H1 (cell line): ENCODE data around the gene GJB3. TPM values are rescaled to one million over a fixed set of nuclear protein-coding genes. Genes with fewer than 3 reads are reported as not detected.

Experiments
- CTCF ChIA-PET: fragments of 300-600 bp; sonication (Branson Sonifier 250); formaldehyde crosslinking; loops from one replicate; lab custom pipeline; 2021; ENCODE audit not compliant: partially characterized antibody; lab: Charles Lee
- POLR2A ChIA-PET: fragments of 300-600 bp; sonication (Branson Sonifier 250); formaldehyde crosslinking; loops from one replicate; lab custom pipeline; 2021; ENCODE audit warnings: inconsistent platforms; ENCODE audit not compliant: partially characterized antibody; lab: Charles Lee
- DNase-seq, 2 experiments: peaks; one replicate each; pipeline versions ENCODE4 v3.0.0 to v3.0.0-alpha.2; 2010 to 2022; ENCODE audit warnings: low spot score in 2 of 2, low read depth in 1 of 2, mixed read lengths in 1 of 2
- FAIRE-seq: peaks from 2 replicates; lab custom pipeline; 2011; peaks lifted over from hg19 to GRCh38; lab: Jason Lieb, UNC
- H2AFZ ChIP-seq: 2 replicates; pipeline ENCODE4 v1.8.1; 2012; ENCODE audit warnings: low read length, inconsistent platforms
- H2AK5ac ChIP-seq: 2 replicates; pipeline ENCODE4 v1.6.1; 2013; ENCODE audit warnings: low read depth, low read length
- H2BK120ac ChIP-seq: replicated peaks from 2 replicates; pipeline ENCODE3; 2013; ENCODE audit warnings: low read depth, low read length, inconsistent platforms
- H2BK12ac ChIP-seq: 2 replicates; pipeline ENCODE4 v1.6.1; 2013; ENCODE audit warnings: low read depth, low read length
- H2BK15ac ChIP-seq: 2 replicates; pipeline ENCODE4 v1.6.1; 2013; ENCODE audit warnings: low read length
- H2BK20ac ChIP-seq: 2 replicates; pipeline ENCODE4 v1.6.1; 2013; ENCODE audit warnings: low read length
- H2BK5ac ChIP-seq: 2 replicates; pipeline ENCODE4 v1.6.1; 2013; ENCODE audit warnings: low read depth, low read length
- H3K14ac ChIP-seq: 2 replicates; pipeline ENCODE4 v1.6.1; 2013; ENCODE audit warnings: inconsistent platforms; ENCODE audit not compliant: insufficient read length
- H3K18ac ChIP-seq: 2 replicates; pipeline ENCODE4 v1.6.1; 2013; ENCODE audit warnings: low read length; ENCODE audit errors: extremely low read depth
- H3K23ac ChIP-seq: 2 replicates; pipeline ENCODE4 v1.6.1; 2013; ENCODE audit warnings: inconsistent platforms; ENCODE audit not compliant: insufficient read length
- H3K23me2 ChIP-seq: 2 replicates; pipeline ENCODE4 v1.6.1; 2013; ENCODE audit warnings: low read depth, low read length
- H3K27ac ChIP-seq: 2 replicates; pipeline ENCODE4 v1.6.1; 2011; ENCODE audit warnings: low read depth, low read length, inconsistent platforms
- H3K27me3 ChIP-seq, 4 experiments: replicated peaks in 1 of 4; 1 replicate in 1 of 4; 2 replicates in 3 of 4; pipeline versions ENCODE4 v1.6.1 to v1.8.1; 2011 to 2013; ENCODE audit warnings: low read length in 3 of 4, mild to moderate bottlenecking in 3 of 4, inconsistent platforms in 2 of 4, mixed read lengths in 2 of 4, moderate library complexity in 1 of 4; ENCODE audit not compliant: control insufficient read depth in 3 of 4, insufficient read depth in 3 of 4; ENCODE audit errors: extremely low read depth in 1 of 4
- H3K36me3 ChIP-seq, 4 experiments: 2 replicates each; pipeline versions ENCODE4 v1.6.1 to v1.8.1; 2011 to 2013; ENCODE audit warnings: mild to moderate bottlenecking in 4 of 4, low read length in 3 of 4, moderate library complexity in 2 of 4, control low read depth in 1 of 4, inconsistent platforms in 1 of 4; ENCODE audit not compliant: insufficient read depth in 4 of 4, control insufficient read depth in 2 of 4
- H3K4ac ChIP-seq: replicated peaks from 2 replicates; pipeline ENCODE3; 2013; ENCODE audit warnings: low read length, low read depth, mixed read lengths, inconsistent platforms; ENCODE audit not compliant: insufficient read length
- H3K4me1 ChIP-seq, 4 experiments: replicated peaks in 1 of 4; 1 replicate in 1 of 4; 2 replicates in 3 of 4; pipeline versions ENCODE4 v1.6.1 to v1.8.1; 2011 to 2013; ENCODE audit warnings: low read length in 3 of 4, inconsistent platforms in 2 of 4, mixed read lengths in 1 of 4; ENCODE audit not compliant: insufficient read depth in 4 of 4, control insufficient read depth in 3 of 4
- H3K4me2 ChIP-seq, 2 experiments: 2 replicates each; pipeline versions ENCODE4 v1.6.1 to v1.8.1; 2011 to 2013; ENCODE audit warnings: low read depth in 2 of 2, low read length in 2 of 2, control low read depth in 1 of 2, inconsistent platforms in 1 of 2, mild to moderate bottlenecking in 1 of 2; ENCODE audit not compliant: insufficient read depth in 1 of 2
- H3K4me3 ChIP-seq, 4 experiments: fragments of 200-600, 300-600 bp in 1 of 4; sonication (generic), shearing (Covaris generic), sonication (Bioruptor Twin) in 1 of 4; 2 replicates each; pipeline versions ENCODE4 v1.5.1 to v1.8.1; 2011 to 2016; ENCODE audit warnings: low read length in 4 of 4, low read depth in 3 of 4, control low read depth in 2 of 4, inconsistent platforms in 2 of 4, mild to moderate bottlenecking in 2 of 4, mixed read lengths in 1 of 4, moderate library complexity in 1 of 4; ENCODE audit not compliant: insufficient read depth in 2 of 4; ENCODE audit errors: extremely low read depth in 1 of 4
- H3K56ac ChIP-seq: replicated peaks from 2 replicates; pipeline ENCODE3; 2013; ENCODE audit warnings: low read depth, mild to moderate bottlenecking, mixed read lengths, low read length, inconsistent platforms; ENCODE audit not compliant: insufficient read length
- H3K79me1 ChIP-seq: 2 replicates; pipeline ENCODE4 v1.6.1; 2013; ENCODE audit warnings: low read depth, low read length, control low read depth
- H3K79me2 ChIP-seq, 2 experiments: 2 replicates each; pipeline versions ENCODE4 v1.6.1 to v1.8.1; 2012 to 2013; ENCODE audit warnings: low read length in 2 of 2, mild to moderate bottlenecking in 2 of 2, inconsistent platforms in 1 of 2; ENCODE audit not compliant: insufficient read depth in 2 of 2, control insufficient read depth in 1 of 2
- H3K9ac ChIP-seq, 4 experiments: replicated peaks in 1 of 4; 1 replicate in 1 of 4; 2 replicates in 3 of 4; pipeline versions ENCODE4 v1.6.1 to v1.8.1; 2011 to 2013; ENCODE audit warnings: low read depth in 3 of 4, low read length in 3 of 4, control low read depth in 2 of 4, mild to moderate bottlenecking in 2 of 4, moderate library complexity in 2 of 4, inconsistent platforms in 1 of 4; ENCODE audit errors: extremely low read depth in 1 of 4
- H3K9me3 ChIP-seq, 2 experiments: 2 replicates each; pipeline versions ENCODE4 v1.6.1 to v1.8.1; 2012 to 2013; ENCODE audit warnings: mild to moderate bottlenecking in 2 of 2, moderate library complexity in 2 of 2, control low read depth in 1 of 2, inconsistent platforms in 1 of 2, low read depth in 1 of 2, low read length in 1 of 2, mixed read lengths in 1 of 2; ENCODE audit not compliant: insufficient read depth in 2 of 2
- H4K20me1 ChIP-seq, 2 experiments: replicated peaks in 1 of 2; 2 replicates each; pipeline versions ENCODE3 to v1.8.1; 2011 to 2013; ENCODE audit warnings: inconsistent platforms in 2 of 2, low read length in 2 of 2, mild to moderate bottlenecking in 1 of 2; ENCODE audit not compliant: insufficient read depth in 2 of 2, control insufficient read depth in 1 of 2
- H4K5ac ChIP-seq: 2 replicates; pipeline ENCODE4 v1.6.1; 2013; ENCODE audit warnings: low read length, low read depth, mixed read lengths, inconsistent platforms; ENCODE audit not compliant: insufficient read length
- H4K8ac ChIP-seq: 2 replicates; pipeline ENCODE4 v1.8.0; 2013; ENCODE audit warnings: mild to moderate bottlenecking, moderate library complexity, low read length, inconsistent platforms; ENCODE audit not compliant: insufficient read depth; ENCODE audit errors: extremely low read depth
- H4K91ac ChIP-seq: replicated peaks from 2 replicates; pipeline ENCODE3; 2013; ENCODE audit warnings: low read length, mixed read lengths, inconsistent platforms; ENCODE audit not compliant: insufficient read length
- BACH1 ChIP-seq: IDR thresholded peaks from 2 replicates; pipeline ENCODE4 v1.6.1; 2012; ENCODE audit warnings: low read length, improper control_type of control experiment
- CBX5 ChIP-seq: fragments of 300-800, 300-1000 bp; sonication (generic); IDR thresholded peaks from 2 replicates; pipeline ENCODE4 v1.7.1; 2016; ENCODE audit warnings: antibody characterized with exemption, low read length, low read depth
- FOSL1 ChIP-seq: IDR thresholded peaks from 2 replicates; pipeline ENCODE4 v1.6.1; 2011; ENCODE audit warnings: mild to moderate bottlenecking, low read depth, low read length, moderate library complexity; ENCODE audit not compliant: insufficient read depth
- NRF1 ChIP-seq: IDR thresholded peaks from 2 replicates; pipeline ENCODE4 v1.6.1; 2011; ENCODE audit warnings: mild to moderate bottlenecking, low read depth, low read length, improper control_type of control experiment
- POLR2A ChIP-seq, 2 experiments: IDR thresholded peaks; 1 replicate in 1 of 2; 2 replicates in 1 of 2; pipeline ENCODE4 v1.6.1; 2011; ENCODE audit warnings: low read depth in 2 of 2, low read length in 2 of 2, mild to moderate bottlenecking in 2 of 2; ENCODE audit errors: control extremely low read depth in 1 of 2
- RXRA ChIP-seq: IDR thresholded peaks from 2 replicates; pipeline ENCODE4 v1.6.1; 2011; ENCODE audit warnings: low read depth, mild to moderate bottlenecking, low read length, moderate library complexity; ENCODE audit not compliant: insufficient read depth
- SP4 ChIP-seq: IDR thresholded peaks from 2 replicates; pipeline ENCODE4 v1.6.1; 2012; ENCODE audit warnings: low read length, inconsistent platforms
- TBP ChIP-seq: IDR thresholded peaks from 2 replicates; pipeline ENCODE4 v1.6.1; 2011; ENCODE audit warnings: low read depth, low read length, improper control_type of control experiment
- WGBS, 2 experiments: shearing (Covaris generic) in 1 of 2; methylation state at CpG; one replicate each; pipeline versions ENCODE4 v1.1.6 to v1.1.7; 2013 to 2015; ENCODE audit warnings: low lambda C conversion rate in 2 of 2, mixed read lengths in 2 of 2, inconsistent platforms in 1 of 2, low coverage in 1 of 2, missing lambda C conversion rate in 1 of 2; ENCODE audit not compliant: insufficient replicate concordance in 2 of 2, insufficient coverage in 1 of 2, insufficient read length in 1 of 2; ENCODE audit errors: extremely low coverage in 1 of 2, missing lambda C conversion rate in 1 of 2; 5-methylcytosine and 5-hydroxymethylcytosine counted together
- polyA plus RNA-seq, 7 experiments: library from polyadenylated mRNA; depleted of rRNA in 3 of 7; stranded (reverse) in 5 of 7; unstranded in 2 of 7; fragments of >200 nt in 5 of 7; fragments of 200-250 nt in 2 of 7; gene quantifications; 1 replicate in 5 of 7; 2 replicates in 1 of 7; 4 replicates in 1 of 7; pipeline versions ENCODE4 v1.2.1 to v1.2.3, GENCODE V29; 2011 to 2013; ENCODE audit warnings: missing spikeins in 2 of 7, mixed read lengths in 2 of 7
- total RNA-seq: library from RNA; stranded (reverse); fragmentation: NEBNext Ultra II Directional; extraction: Animal tissue kit (Norgen Biotek cat#: 25700); gene quantifications from 2 replicates; pipeline ENCODE4 v1.2.1, GENCODE V29; 2021
- TF ChIP-seq, protein P1 (sequence below), 3 experiments: IDR thresholded peaks; 1 replicate in 2 of 3; 2 replicates in 1 of 3; pipeline versions ENCODE4 v1.5.1 to v1.6.1; 2011; ENCODE audit warnings: low read length in 3 of 3, mild to moderate bottlenecking in 3 of 3, inconsistent platforms in 2 of 3, low read depth in 1 of 3, moderate library complexity in 1 of 3; ENCODE audit not compliant: insufficient read depth in 1 of 3; ENCODE audit errors: control extremely low read depth in 1 of 3
- TF ChIP-seq, protein P2 (sequence below): IDR thresholded peaks from 2 replicates; pipeline ENCODE4 v1.6.1; 2012; ENCODE audit warnings: low read length, inconsistent platforms

Gene GJB3
- total and polyA plus RNA-seq, 2 of the 8 experiments (the other 6 are each of a cell fraction or from before 2014, with no cell fraction given), result 0.93 to 1.6 TPM

DNA sequence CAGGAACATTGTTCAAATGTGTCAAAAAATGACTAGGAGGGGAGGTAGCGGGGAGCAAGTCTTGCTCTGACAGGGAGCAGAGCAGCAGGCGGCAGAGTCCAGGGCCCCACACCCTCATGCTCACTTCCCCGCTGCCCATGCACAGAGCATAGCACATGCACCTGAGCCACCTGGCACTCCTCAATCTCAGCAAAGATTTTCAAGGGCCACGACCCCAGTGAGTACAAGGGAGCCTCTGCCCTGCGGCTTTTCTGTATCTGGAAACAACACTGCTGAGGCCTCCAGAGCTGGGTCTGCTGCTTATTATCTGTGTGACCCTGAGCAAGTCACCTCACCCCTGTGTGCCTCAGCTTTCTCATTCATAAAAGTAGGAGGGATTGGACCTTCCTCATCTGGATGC lies 1.1 kb upstream of the GJB3 start:
- WGBS, 2 experiments, result 90% methylated on average over 5 of the region's 5 CpGs; no CpG with 5 or more reads in 1 of the 2 experiments
- Histone ChIP-seq H2BK15ac (no peak overlapping the region), H3K27me3 (peaks cover 0 to 24% (median 10%) of the 10 kb centered on the region in 4 experiments; a peak in 5 of 7 replicates), H3K36me3 (no peaks in the 10 kb centered on the region), H2AFZ (no peak overlapping the region), H4K20me1 (no peaks in the 10 kb centered on the region), H3K4me2 (no peak overlapping the region), H3K56ac (no peak overlapping the region), H3K23me2 (peaks cover 15% of the 10 kb centered on the region; the same call in 1 of the 2 replicates), H3K79me1 (no peaks in the 10 kb centered on the region), H3K9me3 (no peaks in the 10 kb centered on the region), H2BK120ac (no peak overlapping the region), H2BK12ac (no peak overlapping the region), H4K5ac (no peak overlapping the region), H2BK5ac (no peak overlapping the region), H3K4ac (no peak overlapping the region), H3K4me1 (peaks cover 0 to 14% (median 5%) of the 10 kb centered on the region in 4 experiments; a peak in 4 of 7 replicates), H2BK20ac (no peak overlapping the region), H2AK5ac (no peak overlapping the region), H3K9ac (no peak overlapping the region), H3K27ac (no peak overlapping the region), H3K4me3 (no peak overlapping the region), H3K79me2 (no peaks in the 10 kb centered on the region), H4K8ac (no peak overlapping the region), H4K91ac (no peak overlapping the region), H3K23ac (no peak overlapping the region), H3K14ac (no peak overlapping the region), H3K18ac (no peak overlapping the region)
- DNase-seq (no peak), FAIRE-seq (no peak)
- POLR2A ChIA-PET, result interaction anchor here (0.5 kb wide), 1 partner anchor 565 kb away, joined by 4 read pairs; no protein-coding TSS in a partner anchor
- CTCF ChIA-PET, result interaction anchor here (0.9 to 3.6 kb wide), 2 partner anchors 38 to 73 kb away, joined by 3 to 17 read pairs; no protein-coding TSS in a partner anchor
- no peak for TF ChIP-seq RXRA
- TF ChIP-seq POLR2A (IDR thresholded peaks at IDR 0.05; ENCODE audit: control extremely low read depth in 1 of 2, low read depth in 2 of 2, low read length in 2 of 2), result no peak
- no peak for TF ChIP-seq TBP
- no peak for TF ChIP-seq FOSL1
- TF ChIP-seq SP4, result no peak
- TF ChIP-seq, protein P1, sequence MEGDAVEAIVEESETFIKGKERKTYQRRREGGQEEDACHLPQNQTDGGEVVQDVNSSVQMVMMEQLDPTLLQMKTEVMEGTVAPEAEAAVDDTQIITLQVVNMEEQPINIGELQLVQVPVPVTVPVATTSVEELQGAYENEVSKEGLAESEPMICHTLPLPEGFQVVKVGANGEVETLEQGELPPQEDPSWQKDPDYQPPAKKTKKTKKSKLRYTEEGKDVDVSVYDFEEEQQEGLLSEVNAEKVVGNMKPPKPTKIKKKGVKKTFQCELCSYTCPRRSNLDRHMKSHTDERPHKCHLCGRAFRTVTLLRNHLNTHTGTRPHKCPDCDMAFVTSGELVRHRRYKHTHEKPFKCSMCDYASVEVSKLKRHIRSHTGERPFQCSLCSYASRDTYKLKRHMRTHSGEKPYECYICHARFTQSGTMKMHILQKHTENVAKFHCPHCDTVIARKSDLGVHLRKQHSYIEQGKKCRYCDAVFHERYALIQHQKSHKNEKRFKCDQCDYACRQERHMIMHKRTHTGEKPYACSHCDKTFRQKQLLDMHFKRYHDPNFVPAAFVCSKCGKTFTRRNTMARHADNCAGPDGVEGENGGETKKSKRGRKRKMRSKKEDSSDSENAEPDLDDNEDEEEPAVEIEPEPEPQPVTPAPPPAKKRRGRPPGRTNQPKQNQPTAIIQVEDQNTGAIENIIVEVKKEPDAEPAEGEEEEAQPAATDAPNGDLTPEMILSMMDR (IDR thresholded peaks at IDR 0.05; ENCODE audit: control extremely low read depth in 1 of 3, insufficient read depth in 1 of 3, low read depth in 1 of 3, low read length in 3 of 3), result no peak
- TF ChIP-seq NRF1, result no peak
- TF ChIP-seq, protein P2, sequence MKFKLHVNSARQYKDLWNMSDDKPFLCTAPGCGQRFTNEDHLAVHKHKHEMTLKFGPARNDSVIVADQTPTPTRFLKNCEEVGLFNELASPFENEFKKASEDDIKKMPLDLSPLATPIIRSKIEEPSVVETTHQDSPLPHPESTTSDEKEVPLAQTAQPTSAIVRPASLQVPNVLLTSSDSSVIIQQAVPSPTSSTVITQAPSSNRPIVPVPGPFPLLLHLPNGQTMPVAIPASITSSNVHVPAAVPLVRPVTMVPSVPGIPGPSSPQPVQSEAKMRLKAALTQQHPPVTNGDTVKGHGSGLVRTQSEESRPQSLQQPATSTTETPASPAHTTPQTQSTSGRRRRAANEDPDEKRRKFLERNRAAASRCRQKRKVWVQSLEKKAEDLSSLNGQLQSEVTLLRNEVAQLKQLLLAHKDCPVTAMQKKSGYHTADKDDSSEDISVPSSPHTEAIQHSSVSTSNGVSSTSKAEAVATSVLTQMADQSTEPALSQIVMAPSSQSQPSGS, result no peak
- TF ChIP-seq CBX5, result no peak
- no peak for TF ChIP-seq BACH1
